ENCODE measurements around the gene TTC39A. TPM values are rescaled to one million over a fixed set of nuclear protein-coding genes. Genes with fewer than 3 reads are reported as not detected.

The TTC39A gene
- total RNA-seq, 4 donors from 2014 or later: 12.2 to 16.5 (median 15.3) TPM

DNA sequence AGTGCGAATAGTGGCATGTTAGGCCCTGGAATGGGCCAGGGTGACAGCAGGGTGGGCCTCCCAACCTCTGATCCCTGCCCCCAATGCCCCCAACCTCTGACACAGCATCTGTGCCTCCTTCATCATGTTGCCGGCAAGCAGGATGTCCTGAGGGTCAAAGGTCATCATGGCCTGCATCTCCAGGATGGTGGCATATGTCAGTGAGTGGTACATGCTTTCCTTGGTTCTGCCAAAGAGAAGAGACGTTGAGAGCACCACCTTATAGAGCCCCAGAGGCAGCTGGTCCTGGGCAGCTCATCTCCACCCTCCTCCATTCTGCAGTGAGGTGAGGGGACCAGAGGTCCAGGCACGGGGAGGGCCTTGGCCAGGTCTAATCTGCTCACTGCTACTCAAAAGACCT lies 17.6 kb downstream of the TTC39A start:
- WGBS, 2 donors: 92 to 94% methylated on average over 3 to 4 of the region's 4 CpGs
- intact Hi-C loops (cut with DNase I; ENCODE audit: low total_unique reads): no loop called here
- no peak overlapping the region for H3K4me3 ChIP-seq (ENCODE audit: low read depth, poor library complexity, severe bottlenecking)
- TF ChIP-seq POLR2A (IDR thresholded peaks at IDR 0.05): no peak
- TF ChIP-seq, protein P1, sequence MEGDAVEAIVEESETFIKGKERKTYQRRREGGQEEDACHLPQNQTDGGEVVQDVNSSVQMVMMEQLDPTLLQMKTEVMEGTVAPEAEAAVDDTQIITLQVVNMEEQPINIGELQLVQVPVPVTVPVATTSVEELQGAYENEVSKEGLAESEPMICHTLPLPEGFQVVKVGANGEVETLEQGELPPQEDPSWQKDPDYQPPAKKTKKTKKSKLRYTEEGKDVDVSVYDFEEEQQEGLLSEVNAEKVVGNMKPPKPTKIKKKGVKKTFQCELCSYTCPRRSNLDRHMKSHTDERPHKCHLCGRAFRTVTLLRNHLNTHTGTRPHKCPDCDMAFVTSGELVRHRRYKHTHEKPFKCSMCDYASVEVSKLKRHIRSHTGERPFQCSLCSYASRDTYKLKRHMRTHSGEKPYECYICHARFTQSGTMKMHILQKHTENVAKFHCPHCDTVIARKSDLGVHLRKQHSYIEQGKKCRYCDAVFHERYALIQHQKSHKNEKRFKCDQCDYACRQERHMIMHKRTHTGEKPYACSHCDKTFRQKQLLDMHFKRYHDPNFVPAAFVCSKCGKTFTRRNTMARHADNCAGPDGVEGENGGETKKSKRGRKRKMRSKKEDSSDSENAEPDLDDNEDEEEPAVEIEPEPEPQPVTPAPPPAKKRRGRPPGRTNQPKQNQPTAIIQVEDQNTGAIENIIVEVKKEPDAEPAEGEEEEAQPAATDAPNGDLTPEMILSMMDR (IDR thresholded peaks at IDR 0.05): no peak
- no peak for DNase-seq (ENCODE audit: low spot score in 2 of 2)

DNA sequence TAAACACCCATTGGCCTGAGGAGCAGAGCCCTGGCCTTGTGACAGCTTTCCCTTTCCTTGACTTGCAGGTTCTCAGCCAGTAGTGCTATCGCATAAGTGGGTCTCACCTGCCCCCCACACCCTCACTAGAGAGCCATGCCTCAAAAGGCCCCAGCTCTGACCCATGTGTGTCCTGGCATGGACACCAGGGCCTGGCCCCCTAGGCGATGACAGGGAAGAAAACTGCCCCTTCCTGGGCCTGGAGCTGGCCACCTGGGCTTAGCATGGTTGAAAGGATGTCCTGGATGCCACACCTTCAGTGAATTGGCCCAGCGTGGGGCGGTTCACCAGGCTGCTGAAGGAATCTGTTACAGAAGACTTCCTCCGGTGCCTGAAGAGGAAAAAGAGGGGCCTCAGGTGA lies 18.5 kb downstream of the TTC39A start:
- no peak overlapping the region for H3K4me3 ChIP-seq (ENCODE audit: low read depth, poor library complexity, severe bottlenecking)
- no peak for DNase-seq (ENCODE audit: low spot score in 2 of 2)
- 93 to 97% methylated on average over 5 of the region's 5 CpGs for WGBS, 2 donors
- intact Hi-C loops (cut with DNase I; ENCODE audit: low total_unique reads): no loop called here
- TF ChIP-seq, protein P1 (IDR thresholded peaks at IDR 0.05): no peak
- no peak for TF ChIP-seq POLR2A (IDR thresholded peaks at IDR 0.05)

DNA sequence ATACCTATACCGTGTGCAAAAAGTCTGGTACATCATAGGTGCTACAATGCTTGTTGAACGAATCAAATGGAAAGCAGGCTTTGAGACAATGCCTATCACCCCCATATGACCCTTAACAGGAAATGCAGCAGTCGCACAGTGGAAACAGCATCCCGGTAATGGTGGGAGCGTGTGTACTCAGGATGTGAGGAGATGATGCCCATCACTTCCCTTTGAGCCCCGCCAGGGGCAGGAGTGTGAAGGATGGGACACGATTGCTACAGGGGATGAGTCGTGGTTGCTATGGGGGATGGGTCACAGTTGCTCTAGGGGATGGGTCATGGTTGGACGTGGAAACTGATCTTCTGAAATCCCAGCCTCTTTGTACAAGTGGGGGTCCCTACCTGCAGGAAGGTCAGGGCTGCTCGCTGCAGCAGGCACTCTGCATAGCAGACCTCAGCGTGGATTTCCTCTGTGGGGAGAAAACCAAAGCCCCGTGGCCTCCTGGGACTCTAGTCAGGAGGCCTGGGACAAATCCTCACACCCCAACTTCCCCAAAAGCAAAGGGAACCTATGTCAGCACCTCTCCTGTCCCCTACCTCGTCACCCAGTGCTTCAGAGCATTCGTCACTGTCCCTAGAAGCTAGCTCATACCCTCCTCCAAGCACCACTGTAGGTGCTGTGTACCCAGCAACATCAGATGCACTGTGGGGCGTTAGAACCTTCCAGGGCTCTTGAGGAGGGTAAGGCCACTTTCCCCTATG lies 19.3 kb downstream of the TTC39A start:
- H3K4me3 ChIP-seq (ENCODE audit: low read depth, poor library complexity, severe bottlenecking): no peak overlapping the region
- intact Hi-C loops (cut with DNase I; ENCODE audit: low total_unique reads): no loop called here
- DNase-seq (ENCODE audit: low spot score in 2 of 2): no peak
- WGBS, 2 donors: 69 to 74% methylated on average over 15 of the region's 15 CpGs
- TF ChIP-seq POLR2A (IDR thresholded peaks at IDR 0.05): no peak
- TF ChIP-seq, protein P1 (IDR thresholded peaks at IDR 0.05): no peak

DNA sequence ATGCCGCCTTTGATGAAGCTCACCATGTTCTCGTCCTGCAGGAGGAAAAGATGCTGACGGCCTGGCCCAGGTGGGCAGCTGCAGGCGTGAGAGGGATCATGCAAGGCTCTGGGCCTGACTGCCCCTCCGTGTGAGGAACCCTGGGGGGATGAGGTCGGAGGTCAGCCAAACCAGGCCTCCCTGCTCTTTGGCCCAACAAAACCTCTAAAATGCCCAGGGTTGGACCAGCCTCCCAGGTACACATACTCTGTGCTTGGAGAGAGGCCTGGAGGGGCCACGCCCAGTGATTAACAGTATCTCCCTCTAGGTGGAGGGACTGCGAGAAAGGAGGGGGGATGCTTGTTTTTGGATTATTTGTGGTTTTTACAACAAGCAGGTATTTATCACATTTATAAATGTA lies 21.1 kb downstream of the TTC39A start:
- no peak overlapping the region for H3K4me3 ChIP-seq (ENCODE audit: low read depth, poor library complexity, severe bottlenecking)
- WGBS, 2 donors: 86 to 88% methylated on average over 8 of the region's 8 CpGs
- TF ChIP-seq POLR2A (IDR thresholded peaks at IDR 0.05): no peak
- TF ChIP-seq, protein P1 (IDR thresholded peaks at IDR 0.05): no peak
- intact Hi-C loops (cut with DNase I; ENCODE audit: low total_unique reads): no loop called here
- DNase-seq (ENCODE audit: low spot score in 2 of 2): no peak

DNA sequence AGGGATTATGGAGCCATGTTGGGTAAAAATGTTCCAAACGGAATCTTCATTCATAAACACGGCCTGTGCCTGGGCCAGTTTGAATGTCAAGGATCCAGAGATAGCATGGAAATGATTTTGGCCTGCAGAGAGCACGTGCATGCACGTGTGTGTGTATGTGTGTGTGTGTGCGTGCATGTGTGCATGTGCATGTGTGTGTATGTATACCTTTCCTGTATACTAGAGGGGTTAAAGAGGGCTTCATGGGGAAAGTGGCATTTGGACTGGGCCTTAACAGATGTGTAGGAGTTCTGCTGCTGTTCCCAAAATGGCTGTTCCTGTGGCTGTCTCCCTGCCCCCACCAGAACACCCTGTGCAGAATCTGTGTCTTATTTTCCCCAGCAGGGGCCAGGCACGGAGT lies 21.7 kb downstream of the TTC39A start:
- no peak for DNase-seq (ENCODE audit: low spot score in 2 of 2)
- intact Hi-C loops (cut with DNase I; ENCODE audit: low total_unique reads): no loop called here
- 90 to 92% methylated on average over 6 of the region's 6 CpGs for WGBS, 2 donors
- no peak overlapping the region for H3K4me3 ChIP-seq (ENCODE audit: low read depth, poor library complexity, severe bottlenecking)
- no peak for TF ChIP-seq POLR2A (IDR thresholded peaks at IDR 0.05)
- TF ChIP-seq, protein P1 (IDR thresholded peaks at IDR 0.05): no peak

DNA sequence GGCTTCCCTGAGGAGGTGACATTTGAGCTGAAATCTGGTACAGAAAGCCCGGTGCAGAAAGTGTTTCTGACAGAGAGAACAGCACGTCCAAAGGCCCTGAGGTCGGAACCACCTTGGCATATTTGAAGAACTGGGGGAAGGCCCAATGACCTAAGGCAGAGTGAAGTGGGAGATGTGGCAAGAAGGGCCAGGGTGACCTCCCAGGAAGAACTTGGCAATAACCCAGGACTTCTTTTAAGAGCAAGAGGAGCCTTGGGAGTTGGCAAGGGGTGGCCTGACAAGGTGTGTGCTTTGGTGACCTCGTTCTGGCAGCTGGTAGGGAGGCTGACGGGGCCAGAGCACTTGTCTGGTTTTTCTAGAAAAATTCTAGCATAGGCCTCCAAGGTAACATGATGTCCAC lies 23.4 kb downstream of the TTC39A start:
- TF ChIP-seq POLR2A (IDR thresholded peaks at IDR 0.05): no peak
- TF ChIP-seq, protein P1 (IDR thresholded peaks at IDR 0.05): no peak
- no peak for DNase-seq (ENCODE audit: low spot score in 2 of 2)

More for the DNA sequence above, 23.4 kb downstream of the TTC39A start:
- H3K4me3 ChIP-seq (ENCODE audit: low read depth, poor library complexity, severe bottlenecking): no peak overlapping the region
- 75 to 85% methylated on average over 5 of the region's 5 CpGs for WGBS, 2 donors
- intact Hi-C loops (cut with DNase I; ENCODE audit: low total_unique reads): no loop called here
